HEK293 (cell line): Measurements from ENCODE around the gene ABCF2.

Experiments
- CTCF ChIA-PET: fragments of 350-600 bp; formaldehyde crosslinking; extraction: SDS; loops from one replicate; lab custom pipeline; 2021; ENCODE audit warnings: antibody characterized with exemption; lab: Yijun Ruan, JAX
- POLR2A ChIA-PET: fragments of 300-600 bp; formaldehyde crosslinking; extraction: SDS; loops from one replicate; lab custom pipeline; 2020; ENCODE audit warnings: antibody characterized with exemption, inconsistent platforms; lab: Yijun Ruan, JAX
- H3K27ac ChIP-seq: fragments of 200-500 bp; sonication (Bioruptor generic); 2 replicates; pipeline ENCODE4 v1.5.1; 2014; ENCODE audit warnings: low read depth, low read length, control low read depth, inconsistent platforms; ENCODE audit errors: extremely low read depth
- H3K36me3 ChIP-seq, 2 experiments: fragments of 200-500 bp in 1 of 2; sonication (Bioruptor generic) in 1 of 2; 1 replicate in 1 of 2; 2 replicates in 1 of 2; pipeline ENCODE4 v1.5.1; 2014 to 2017; ENCODE audit warnings: inconsistent platforms in 2 of 2, low read length in 2 of 2; ENCODE audit not compliant: control insufficient read depth in 2 of 2, insufficient read depth in 1 of 2
- H3K4me1 ChIP-seq: fragments of 200-500 bp; sonication (Bioruptor generic); 2 replicates; pipeline ENCODE4 v1.5.1; 2014; ENCODE audit warnings: mild to moderate bottlenecking, low read length, inconsistent platforms; ENCODE audit not compliant: control insufficient read depth, insufficient read depth
- H3K4me3 ChIP-seq: 2 replicates; pipeline ENCODE4 v1.5.1; 2011; ENCODE audit warnings: low read depth, mild to moderate bottlenecking, control low read depth, low read length, moderate library complexity
- H3K9me3 ChIP-seq: fragments of 200-500 bp; sonication (Bioruptor generic); 2 replicates; pipeline ENCODE4 v1.5.1; 2014; ENCODE audit warnings: low read depth, low read length, inconsistent platforms; ENCODE audit not compliant: control insufficient read depth, insufficient read depth
- GLIS1 ChIP-seq: fragments of 450-650 bp; formaldehyde crosslinking; IDR thresholded peaks from 2 replicates; pipeline ENCODE4 v1.5.1; 2016; ENCODE audit warnings: missing biosample characterization, missing genetic modification characterization
- GLIS2 ChIP-seq: fragments of 450-650 bp; formaldehyde crosslinking; IDR thresholded peaks from 2 replicates; pipeline ENCODE4 v1.5.1; 2016; ENCODE audit warnings: missing biosample characterization, missing genetic modification characterization
- PATZ1 ChIP-seq: fragments of 450-650 bp; formaldehyde crosslinking; IDR thresholded peaks from 2 replicates; pipeline ENCODE4 v1.5.1; 2016; ENCODE audit warnings: missing biosample characterization, missing genetic modification characterization
- PRDM2 ChIP-seq: fragments of 450-650 bp; formaldehyde crosslinking; IDR thresholded peaks from 2 replicates; pipeline ENCODE4 v1.5.1; 2016; ENCODE audit warnings: missing biosample characterization, missing genetic modification characterization, borderline replicate concordance
- REST ChIP-seq: fragments of 450-650 bp; formaldehyde crosslinking; IDR thresholded peaks from 2 replicates; pipeline ENCODE4 v1.5.1; 2016; ENCODE audit warnings: missing biosample characterization, missing genetic modification characterization
- SETDB1 ChIP-seq: IDR thresholded peaks from one replicate; pipeline ENCODE4 v1.6.1; 2017; ENCODE audit warnings: mild to moderate bottlenecking, low read length, moderate library complexity, mixed read lengths; ENCODE audit not compliant: insufficient read length
- SP3 ChIP-seq: fragments of 450-650 bp; formaldehyde crosslinking; IDR thresholded peaks from 2 replicates; pipeline ENCODE4 v1.5.1; 2016; ENCODE audit warnings: missing biosample characterization, missing genetic modification characterization
- SP7 ChIP-seq: fragments of 450-650 bp; formaldehyde crosslinking; IDR thresholded peaks from 2 replicates; pipeline ENCODE4 v1.5.1; 2016; ENCODE audit warnings: missing biosample characterization, missing genetic modification characterization
- YY2 ChIP-seq: fragments of 450-650 bp; formaldehyde crosslinking; IDR thresholded peaks from 2 replicates; pipeline ENCODE4 v1.5.1; 2016; ENCODE audit warnings: missing biosample characterization, missing genetic modification characterization
- ZBTB8A ChIP-seq: fragments of 450-650 bp; formaldehyde crosslinking; IDR thresholded peaks from 2 replicates; pipeline ENCODE4 v1.5.1; 2016; ENCODE audit warnings: missing biosample characterization, missing genetic modification characterization
- ZIC2 ChIP-seq: fragments of 450-650 bp; formaldehyde crosslinking; IDR thresholded peaks from 2 replicates; pipeline ENCODE4 v1.5.1; 2016; ENCODE audit warnings: missing biosample characterization, missing genetic modification characterization
- ZNF2 ChIP-seq: fragments of 450-650 bp; formaldehyde crosslinking; IDR thresholded peaks from 2 replicates; pipeline ENCODE4 v1.5.1; 2016; ENCODE audit warnings: missing biosample characterization, missing genetic modification characterization
- ZNF214 ChIP-seq: fragments of 450-650 bp; formaldehyde crosslinking; IDR thresholded peaks from 2 replicates; pipeline ENCODE4 v1.5.1; 2017; ENCODE audit warnings: missing biosample characterization, mild to moderate bottlenecking, missing genetic modification characterization, borderline replicate concordance
- ZNF335 ChIP-seq: fragments of 450-650 bp; formaldehyde crosslinking; conservative IDR thresholded peaks from 2 replicates; pipeline ENCODE4 v1.5.1; 2016; ENCODE audit warnings: missing biosample characterization, missing genetic modification characterization
- ZNF48 ChIP-seq: fragments of 450-650 bp; formaldehyde crosslinking; IDR thresholded peaks from 2 replicates; pipeline ENCODE4 v1.5.1; 2016; ENCODE audit warnings: missing biosample characterization, missing genetic modification characterization
- ZNF501 ChIP-seq: fragments of 450-650 bp; formaldehyde crosslinking; IDR thresholded peaks from 2 replicates; pipeline ENCODE4 v1.5.1; 2016; ENCODE audit warnings: missing biosample characterization, missing genetic modification characterization
- ZNF600 ChIP-seq: fragments of 450-650 bp; formaldehyde crosslinking; IDR thresholded peaks from 2 replicates; pipeline ENCODE4 v1.5.1; 2016; ENCODE audit warnings: missing biosample characterization, missing genetic modification characterization
- ZNF610 ChIP-seq: fragments of 450-650 bp; formaldehyde crosslinking; IDR thresholded peaks from 2 replicates; pipeline ENCODE4 v1.5.1; 2016; ENCODE audit warnings: missing biosample characterization, missing genetic modification characterization, borderline replicate concordance
- ZNF654 ChIP-seq: fragments of 450-650 bp; formaldehyde crosslinking; IDR thresholded peaks from 2 replicates; pipeline ENCODE4 v1.5.1; 2016; ENCODE audit warnings: low read depth, missing biosample characterization, missing genetic modification characterization
- ZNF791 ChIP-seq: fragments of 450-650 bp; formaldehyde crosslinking; IDR thresholded peaks from 2 replicates; pipeline ENCODE4 v1.5.1; 2016; ENCODE audit warnings: missing biosample characterization, missing genetic modification characterization
- ZSCAN18 ChIP-seq: fragments of 450-650 bp; formaldehyde crosslinking; IDR thresholded peaks from 2 replicates; pipeline ENCODE4 v1.5.1; 2016; ENCODE audit warnings: missing biosample characterization, missing genetic modification characterization

ABCF2 gene

GRCh38 chr7:151243408-151244195 lies 16.6 kb upstream of the ABCF2 start:
- Histone ChIP-seq H3K4me1 (no peaks in the 10 kb centered on the region; the same call in 1 of the 2 replicates), H3K4me3 (no peak overlapping the region), H3K9me3 (no peaks in the 10 kb centered on the region), H3K36me3 (peaks cover 0 to 46% of the 10 kb centered on the region in 2 experiments; a peak in 1 of 3 replicates), H3K27ac (no peak overlapping the region)
- ChIA-PET POLR2A (interaction anchor here (0.6 to 4.1 kb wide), 5 partner anchors 8 to 852 kb away, joined by 3 to 23 read pairs (median 4); partner anchors contain the start of genes ABCF2 and CHPF2), CTCF (interaction anchor here (0.5 to 4.6 kb wide), 39 partner anchors 7 to 657 kb away, joined by 3 to 43 read pairs (median 4); partner anchors contain the start of gene ABCF2)
- peak; percentile 23; the same call in 1 of the 2 replicates for TF ChIP-seq ZBTB8A (tag by site-specific recombination)
- no peak for TF ChIP-seq SP7 (tag by site-specific recombination)
- TF ChIP-seq ZNF214 (tag by site-specific recombination): no peak
- TF ChIP-seq YY2 (tag by site-specific recombination): no peak
- TF ChIP-seq SP3 (tag by site-specific recombination): no peak
- no peak for TF ChIP-seq PRDM2 (tag by site-specific recombination)
- no peak for TF ChIP-seq GLIS1 (tag by site-specific recombination)
- peak; percentile 44; the same call in 1 of the 2 replicates for TF ChIP-seq PATZ1 (tag by site-specific recombination)
- 0 out of 2 replicates have a peak, but pooled peaks have one; percentile 22 for TF ChIP-seq GLIS2
- TF ChIP-seq ZNF48: no peak
- no peak for TF ChIP-seq SETDB1
- no peak for TF ChIP-seq ZNF2 (tag by site-specific recombination)

GRCh38 chr7:151243045-151243349 lies 16.0 kb upstream of the ABCF2 start:
- POLR2A ChIA-PET: interaction anchor here (0.6 to 4.1 kb wide), 3 partner anchors 10 to 852 kb away, joined by 4 to 23 read pairs (median 12); partner anchors contain the start of genes ABCF2 and CHPF2
- no peaks in the 10 kb centered on the region; the same call in 1 of the 2 replicates for H3K4me1 ChIP-seq
- H3K36me3 ChIP-seq: peaks cover 0 to 51% of the 10 kb centered on the region in 2 experiments; a peak in 1 of 3 replicates
- H3K9me3 ChIP-seq: no peaks in the 10 kb centered on the region
- H3K27ac ChIP-seq: no peak overlapping the region
- H3K4me3 ChIP-seq: no peak overlapping the region
- CTCF ChIA-PET: interaction anchor here (0.5 to 4.6 kb wide), 9 partner anchors 8 to 72 kb away, joined by 3 to 43 read pairs (median 4); partner anchors contain the start of gene ABCF2
- TF ChIP-seq ZNF610 (tag by site-specific recombination) (no peak), ZNF600 (tag by site-specific recombination) (peak; percentile 37; the same call in 1 of the 2 replicates), SP3 (tag by site-specific recombination) (no peak), ZNF501 (tag by site-specific recombination) (no peak), ZNF335 (0 out of 2 replicates have a peak, but pooled peaks have one; percentile 25), ZIC2 (peak; percentile 98), ZNF791 (tag by site-specific recombination) (no peak), REST (tag by site-specific recombination) (0 out of 2 replicates have a peak, but pooled peaks have one; percentile 39), ZNF654 (no peak), ZSCAN18 (tag by site-specific recombination) (no peak)
